Tibial nerve (tissue), 4 donors: ENCODE measurements around the gene RPS3A. TPM values are rescaled to one million over a fixed set of nuclear protein-coding genes. Genes with fewer than 3 reads are reported as not detected.
A peak's percentile ranks its signal among the peaks of the same experiment; 100 is the strongest.

ENCODE experiments used
- DNase-seq, 2 donors: peaks; one replicate each; pipeline ENCODE4 v3.0.0-alpha.2; 2019; ENCODE audit warnings: low spot score in 2 of 2
- H3K27ac ChIP-seq, 4 donors: fragments of 200-600 bp; sonication (generic) in 3 of 4; one replicate each; pipeline ENCODE4 v1.5.1; 2017 to 2019; ENCODE audit warnings: mild to moderate bottlenecking in 1 of 4
- H3K27me3 ChIP-seq, 2 donors: fragments of 200-600 bp; sonication (generic) in 1 of 2; one replicate each; pipeline versions ENCODE4 v1.5.1 to v1.6.0; 2017 to 2019
- H3K36me3 ChIP-seq, 3 donors: fragments of 200-600 bp; sonication (generic); one replicate each; pipeline ENCODE4 v1.5.1; 2018 to 2019
- H3K4me1 ChIP-seq, 4 donors: fragments of 200-600 bp; sonication (generic) in 3 of 4; one replicate each; pipeline ENCODE4 v1.5.1; 2017 to 2019
- H3K4me3 ChIP-seq, 4 donors: fragments of 200-600 bp; sonication (generic) in 3 of 4; one replicate each; pipeline ENCODE4 v1.5.1; 2017 to 2019; ENCODE audit warnings: mild to moderate bottlenecking in 1 of 4, moderate library complexity in 1 of 4
- H3K9me3 ChIP-seq, 4 donors: fragments of 200-600 bp; sonication (generic) in 3 of 4; one replicate each; pipeline ENCODE4 v1.5.1; 2017 to 2019
- EP300 ChIP-seq, 2 donors: sonication (generic); formaldehyde crosslinking; IDR thresholded peaks; one replicate each; pipeline ENCODE4 v1.6.1; 2017; ENCODE audit warnings: antibody characterized with exemption in 2 of 2, mild to moderate bottlenecking in 1 of 2
- POLR2A ChIP-seq, 2 donors: fragments of 450-650 bp; IDR thresholded peaks; one replicate each; pipeline ENCODE4 v1.6.1; 2017; ENCODE audit warnings: antibody characterized with exemption in 2 of 2, mild to moderate bottlenecking in 2 of 2, moderate library complexity in 2 of 2
- WGBS, 2 donors: methylation state at CpG; one replicate each; pipeline ENCODE4 v1.1.5; 2018; 5-methylcytosine and 5-hydroxymethylcytosine counted together
- small RNA-seq: library from RNA; depleted of rRNA; stranded (forward); fragments of <200 nt; gene quantifications from one replicate; pipeline ENCODE3, GENCODE V24; 2016
- total RNA-seq, 4 donors: library from RNA; depleted of rRNA; stranded (reverse); fragments of >200 nt; gene quantifications; one replicate each; pipeline ENCODE4 v1.1.0, GENCODE V29; 2016
- TF ChIP-seq, protein P1 (sequence below), 5 experiments: fragments of 200-600 bp in 3 of 5; fragments of 450-650 bp in 2 of 5; sonication (generic) in 3 of 5; IDR thresholded peaks; one replicate each; pipeline ENCODE4 v1.5.1; 2016 to 2019; ENCODE audit warnings: antibody characterized with exemption in 5 of 5, mild to moderate bottlenecking in 3 of 5, moderate library complexity in 2 of 5

The RPS3A gene
- total RNA-seq, 4 donors from 2014 or later = 2,090 to 3,011 (median 2,639) TPM

DNA sequence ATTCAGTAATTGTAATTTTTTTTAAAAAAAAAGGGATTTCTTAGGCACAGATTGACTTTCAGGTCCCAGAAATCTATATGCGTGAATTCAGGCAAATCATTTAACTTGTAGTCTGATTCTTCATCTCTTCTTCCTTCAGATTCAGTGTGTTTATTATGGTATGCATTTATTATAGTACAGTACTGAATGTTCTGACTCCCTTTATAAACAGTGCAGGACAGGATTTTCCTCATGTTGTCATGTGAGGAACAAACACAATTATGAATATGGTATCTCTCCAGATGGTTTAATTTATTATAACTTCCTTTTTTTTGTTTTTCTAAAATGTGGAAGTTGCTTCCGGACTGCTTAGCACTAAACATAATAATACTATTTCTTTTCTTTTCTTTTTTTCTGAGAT, 54.2 kb downstream of the RPS3A start:
- Histone ChIP-seq H3K27me3 (no peaks in the 10 kb centered on the region), H3K4me3 (no peak overlapping the region), H3K36me3 (peaks cover 0 to 54% (median 0%) of the 10 kb centered on the region in 3 donors), H3K4me1 (peaks cover 0 to 6% (median 0%) of the 10 kb centered on the region in 4 donors), H3K27ac (peak overlapping the region in 2 of 4 donors; percentile 14 to 51), H3K9me3 (no peaks in the 10 kb centered on the region)
- no peak for DNase-seq
- WGBS, 2 donors = 83 to 88% methylated on average over 2 of the region's 2 CpGs
- TF ChIP-seq, protein P1, sequence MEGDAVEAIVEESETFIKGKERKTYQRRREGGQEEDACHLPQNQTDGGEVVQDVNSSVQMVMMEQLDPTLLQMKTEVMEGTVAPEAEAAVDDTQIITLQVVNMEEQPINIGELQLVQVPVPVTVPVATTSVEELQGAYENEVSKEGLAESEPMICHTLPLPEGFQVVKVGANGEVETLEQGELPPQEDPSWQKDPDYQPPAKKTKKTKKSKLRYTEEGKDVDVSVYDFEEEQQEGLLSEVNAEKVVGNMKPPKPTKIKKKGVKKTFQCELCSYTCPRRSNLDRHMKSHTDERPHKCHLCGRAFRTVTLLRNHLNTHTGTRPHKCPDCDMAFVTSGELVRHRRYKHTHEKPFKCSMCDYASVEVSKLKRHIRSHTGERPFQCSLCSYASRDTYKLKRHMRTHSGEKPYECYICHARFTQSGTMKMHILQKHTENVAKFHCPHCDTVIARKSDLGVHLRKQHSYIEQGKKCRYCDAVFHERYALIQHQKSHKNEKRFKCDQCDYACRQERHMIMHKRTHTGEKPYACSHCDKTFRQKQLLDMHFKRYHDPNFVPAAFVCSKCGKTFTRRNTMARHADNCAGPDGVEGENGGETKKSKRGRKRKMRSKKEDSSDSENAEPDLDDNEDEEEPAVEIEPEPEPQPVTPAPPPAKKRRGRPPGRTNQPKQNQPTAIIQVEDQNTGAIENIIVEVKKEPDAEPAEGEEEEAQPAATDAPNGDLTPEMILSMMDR (IDR thresholded peaks at IDR 0.05) = no peak
- TF ChIP-seq POLR2A (IDR thresholded peaks at IDR 0.05) (no peak), EP300 (IDR thresholded peaks at IDR 0.05) (peak in 1 of 2 donors; percentile 24)

Small RNAs within 50 kb of the gene (small RNA-seq; reads per million reads assigned to genes)
- gene SNORD73A (not detected), gene SNORD73B (0.66 reads per million)

Other genes with a start within 250 kb of the RPS3A start
- gene LRBA, start 84.3 kb upstream of the RPS3A start, total RNA-seq = 10 to 100 TPM; 35.4 to 43.1 (median 38.0) TPM
- not detected for gene PRSS48, start 177.5 kb downstream of the RPS3A start, total RNA-seq
- gene SH3D19, start 226.0 kb downstream of the RPS3A start, total RNA-seq = 100 to 1,000 TPM; 159 to 290 (median 244) TPM